Limb (tissue), 2 donors: Measurements from ENCODE around the gene MTF1.
"Not testable (repeated sequence)": the region's sequence is repeated elsewhere in the genome, so short reads cannot be mapped to it uniquely, and the experiment has no call there.

Experiments used
- DNase-seq, 2 donors: peaks; one replicate each; pipeline ENCODE4 v3.0.0-alpha.2; 2016; ENCODE audit errors: extremely low spot score in 2 of 2

Gene MTF1

GRCh38 chr1:37794372-37795339 is 64.7 kb downstream of the MTF1 start:
- DNase-seq, result no peak

- DNase-seq, result peak; percentile 26 to 72
These were observed 65.5 kb downstream of the MTF1 start, which contains the start of gene MANEAL for GRCh38 chr1:37793773-37794371. Gene MANEAL, plus strand, starts transcription at chr1:37793847. Its CDS starts 336 bp downstream, at chr1:37794183.

DNA sequence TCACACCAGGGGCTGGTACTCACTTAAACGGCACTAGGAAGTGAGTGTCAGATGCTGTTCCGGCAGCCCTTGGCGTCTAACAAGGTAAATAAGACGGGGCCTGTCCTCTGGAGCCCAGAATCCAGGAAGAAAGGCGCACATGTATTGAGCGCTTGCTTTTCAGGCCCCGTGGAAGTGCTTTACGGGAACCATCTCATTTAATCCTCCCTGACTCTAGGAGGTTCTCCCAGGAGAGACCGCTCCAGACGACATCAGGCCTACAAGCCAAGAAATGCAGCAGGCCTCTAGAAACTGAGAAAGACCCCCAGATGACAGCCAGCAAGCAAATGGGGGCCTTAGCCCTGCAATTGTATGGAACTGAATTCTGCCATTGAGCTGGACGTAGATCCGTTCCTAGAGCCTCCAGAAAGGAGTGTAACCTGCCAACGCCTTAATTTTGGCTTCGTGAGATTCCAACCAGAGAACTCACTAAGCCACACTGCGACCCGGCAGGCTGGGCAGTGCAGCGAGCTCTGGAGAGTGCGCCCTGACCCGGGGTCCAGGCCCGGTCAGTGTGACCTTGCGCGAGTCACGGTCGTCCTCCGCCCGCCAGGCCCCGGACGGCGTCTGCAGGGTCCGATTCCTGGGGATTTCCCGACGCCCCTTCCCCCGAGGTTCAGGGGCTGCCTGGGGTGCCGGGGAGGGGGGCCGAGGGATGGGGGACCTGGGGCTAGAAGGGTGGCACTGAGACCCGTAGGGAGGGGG is 66.3 kb downstream of the MTF1 start:
- DNase-seq, result peak in 1 of 2 donors; percentile 33

DNA sequence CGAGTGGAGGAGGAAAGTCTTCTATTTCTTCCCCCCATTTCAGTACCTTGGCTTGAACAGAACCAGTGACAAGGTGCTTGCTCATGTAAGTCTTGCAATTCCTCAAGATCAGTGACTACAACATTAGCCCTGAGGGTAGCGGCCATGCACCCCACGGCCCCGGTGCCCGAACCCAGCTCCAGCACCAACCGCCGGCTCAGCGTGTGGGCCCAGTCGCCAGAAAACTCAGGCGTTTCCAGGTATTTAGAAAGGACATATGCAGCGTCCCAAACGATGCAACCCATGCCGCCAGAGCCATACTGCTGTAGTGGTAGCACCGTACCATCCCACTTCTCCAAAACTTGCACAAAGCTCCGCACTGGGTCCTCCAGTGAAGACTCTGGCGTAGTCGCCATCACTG is 76.9 kb downstream of the MTF1 start:
- DNase-seq, result no peak

GRCh38 chr1:37778654-37779053 is 80.7 kb downstream of the MTF1 start:
- DNase-seq, result no peak

DNA sequence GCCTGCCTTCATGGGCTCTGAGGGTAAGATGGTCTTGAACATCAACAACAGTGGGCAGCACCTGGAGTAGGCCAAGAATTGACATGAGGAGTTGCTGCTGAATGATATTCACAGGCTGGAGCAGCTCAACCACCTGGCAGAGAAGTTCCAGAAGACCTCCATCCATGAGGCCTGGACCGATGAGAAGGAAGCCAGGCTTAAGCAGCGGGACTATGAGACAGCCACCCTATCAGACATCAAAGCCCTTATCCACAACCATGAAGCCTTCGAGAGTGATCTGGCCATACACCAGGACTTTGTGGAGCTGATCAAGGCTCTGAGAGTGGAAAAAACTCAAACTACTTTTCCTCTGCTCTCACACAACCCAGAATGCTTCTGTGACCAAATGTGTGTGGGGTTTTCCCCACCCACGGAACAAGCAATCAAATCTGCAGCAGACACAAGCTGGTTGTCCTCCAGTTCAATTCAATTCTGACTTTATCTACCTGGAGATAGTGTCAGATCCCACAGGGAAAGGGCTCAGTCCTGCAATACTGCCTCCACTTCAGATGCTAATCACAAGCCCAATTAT is 82.4 kb downstream of the MTF1 start:
- DNase-seq, result no peak

- not testable (repeated sequence) for DNase-seq
These were observed 88.0 kb downstream of the MTF1 start for GRCh38 chr1:37771440-37771839.

GRCh38 chr1:37767488-37767887 is 91.9 kb downstream of the MTF1 start:
- DNase-seq, result no peak

DNA sequence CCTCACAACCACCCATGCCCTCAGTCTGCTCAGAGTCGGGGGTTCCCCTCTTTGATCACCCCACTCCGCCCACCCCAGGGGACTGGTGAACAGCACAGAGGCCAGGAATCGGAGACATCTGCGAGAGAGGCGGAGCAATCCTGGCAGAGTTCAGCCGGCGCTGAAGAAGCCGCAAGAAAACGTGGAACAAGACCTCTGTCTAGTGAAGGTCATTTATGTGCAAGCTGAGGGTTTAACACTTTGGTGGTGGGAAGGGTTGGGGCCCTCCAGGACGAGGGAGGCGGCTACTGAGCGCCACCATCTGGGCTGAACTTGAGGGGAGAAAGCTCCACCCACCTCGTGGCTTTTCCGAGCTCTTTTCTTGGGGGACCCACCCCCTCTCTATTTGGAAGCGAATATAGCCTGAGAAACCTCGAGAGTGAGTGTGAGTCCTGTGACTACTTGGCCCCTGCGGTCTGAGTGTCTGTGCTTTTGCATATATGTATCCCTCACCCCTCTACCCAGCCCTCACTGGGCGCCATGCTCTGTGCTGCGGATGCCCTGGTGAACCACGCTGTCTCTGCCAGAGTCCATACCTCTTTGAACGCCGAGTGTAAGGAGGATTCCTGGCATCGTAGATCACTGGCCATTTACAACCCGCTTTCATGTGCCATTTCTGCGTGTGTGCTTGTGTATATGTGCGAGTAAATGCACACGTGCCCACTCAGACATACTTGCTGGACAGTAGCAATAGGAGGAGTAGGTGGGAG is 93.3 kb downstream of the MTF1 start:
- DNase-seq, result no peak

DNA sequence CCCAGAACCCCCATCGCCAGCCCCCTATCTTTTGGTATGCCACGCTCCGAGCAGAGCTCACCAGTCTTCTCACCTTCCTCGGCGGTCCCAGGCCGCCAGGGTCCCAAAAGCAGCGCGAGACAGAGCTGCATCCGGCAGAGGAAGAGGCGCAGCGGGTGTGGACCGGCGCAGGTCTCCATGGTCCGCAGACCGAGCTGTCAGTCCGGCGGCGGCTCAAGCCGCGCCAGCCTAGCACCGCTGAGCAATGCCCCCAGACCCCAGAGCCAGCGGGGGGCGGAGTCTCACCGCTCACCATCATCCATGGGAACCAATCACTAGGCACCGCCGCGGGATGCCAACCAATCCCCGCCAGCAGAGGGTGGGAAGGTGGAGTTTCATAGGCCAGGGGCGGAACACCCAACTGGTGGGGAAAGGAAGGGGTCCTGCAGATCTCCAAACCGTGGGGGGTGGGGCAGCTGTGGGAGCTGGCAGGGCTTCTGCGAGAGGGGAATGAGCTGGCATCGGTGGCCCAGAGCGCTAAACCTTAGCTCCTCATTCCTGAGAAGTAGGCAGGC is 94.4 kb downstream of the MTF1 start, which contains the start of gene EPHA10:
Gene EPHA10, minus strand, starts transcription at position 233 of the 554 bp plus-strand sequence. Its CDS starts 54 bp downstream, at position 179.
- DNase-seq, result peak in 1 of 2 donors; percentile 80

DNA sequence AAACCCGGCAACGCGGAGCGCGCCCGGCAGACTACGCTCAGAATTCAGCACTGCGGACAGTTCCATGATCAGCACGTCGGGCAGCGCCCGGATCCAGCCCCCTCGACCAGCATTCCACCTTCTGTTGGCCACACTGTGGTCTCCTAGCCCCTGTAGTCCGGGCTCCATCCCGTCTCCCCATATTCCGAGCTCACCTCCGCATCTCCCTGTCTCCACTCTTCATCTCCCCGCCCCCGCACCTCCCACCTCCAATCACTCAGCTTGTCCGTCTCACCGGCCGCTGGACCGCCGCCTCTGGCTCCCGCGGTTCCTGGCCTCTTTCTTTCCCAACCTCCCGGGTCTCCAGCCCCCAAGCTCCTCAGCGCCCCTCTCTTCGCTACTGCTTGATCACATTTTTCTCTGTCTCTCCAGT is 95.0 kb downstream of the MTF1 start:
- DNase-seq, result peak; percentile 40 to 85

- DNase-seq, result no peak
These were observed 95.5 kb downstream of the MTF1 start for GRCh38 chr1:37763791-37764413.

DNA sequence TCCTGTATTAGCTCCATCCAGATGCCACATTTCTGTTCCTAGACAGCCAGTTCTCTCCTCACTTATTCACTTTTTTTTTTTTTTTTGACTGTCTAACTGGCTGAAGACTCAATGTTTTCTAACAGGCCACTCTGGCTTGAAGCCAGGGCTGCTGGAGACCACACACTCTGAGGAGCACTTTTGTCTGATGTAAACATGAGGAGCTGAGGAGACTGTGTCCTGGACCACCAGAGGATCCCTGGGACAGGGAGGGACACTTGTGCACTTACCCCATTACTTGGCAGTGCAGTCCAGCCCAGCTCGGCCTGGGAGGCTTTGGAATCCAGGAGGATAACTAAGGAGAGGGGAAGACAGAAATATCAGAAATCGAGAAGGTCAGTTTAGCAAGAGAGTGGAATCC is 96.9 kb downstream of the MTF1 start:
- DNase-seq, result no peak

DNA sequence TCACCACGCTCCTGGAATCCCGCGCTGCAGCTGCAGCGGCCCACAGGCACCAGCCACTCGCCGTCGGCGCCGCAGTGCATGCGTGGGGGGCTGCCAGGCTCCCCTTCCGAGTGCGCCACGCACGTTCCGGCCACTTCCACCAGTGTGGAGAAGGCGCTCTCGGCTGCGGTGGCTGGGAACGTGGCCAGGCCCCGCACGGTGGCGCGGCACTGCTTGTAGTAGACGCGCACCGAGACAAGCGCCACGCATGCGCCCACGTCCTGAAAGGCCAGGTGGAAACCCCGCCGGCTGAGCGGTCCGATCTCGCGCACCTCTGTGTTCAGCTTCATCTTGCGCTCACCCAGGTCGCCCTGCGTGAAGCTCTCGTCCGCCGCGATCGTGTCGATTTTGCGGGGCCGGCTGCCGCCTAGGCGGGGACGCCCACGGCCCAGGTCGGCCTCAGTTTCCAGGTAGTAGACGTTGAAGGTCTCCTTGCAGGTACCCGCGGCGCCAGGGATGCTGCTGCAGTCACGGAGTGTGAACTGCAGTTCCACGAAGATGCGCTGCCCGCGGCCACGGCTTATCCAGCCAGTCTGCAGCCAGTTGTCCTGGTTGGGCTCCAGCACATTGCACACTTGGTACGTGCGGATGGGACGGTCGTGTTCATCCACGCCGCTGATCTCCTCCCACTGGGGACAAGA is 97.8 kb downstream of the MTF1 start:
- no peak for DNase-seq
